Head of caudate nucleus (tissue), 42 donors: ENCODE measurements around the gene SSR4.

Experiments
- DNase-seq, 42 donors: peaks; one replicate each; pipeline versions ENCODE4 v3.0.0 to v3.0.0-alpha.2; 2020 to 2021; ENCODE audit warnings: mixed read lengths in 7 of 42
- intact Hi-C: fragments of 100-400 bp; cut with DNase I; formaldehyde crosslinking; loops from one replicate; pipeline ENCODE4 v1.15.0; 2022

Gene SSR4

DNA sequence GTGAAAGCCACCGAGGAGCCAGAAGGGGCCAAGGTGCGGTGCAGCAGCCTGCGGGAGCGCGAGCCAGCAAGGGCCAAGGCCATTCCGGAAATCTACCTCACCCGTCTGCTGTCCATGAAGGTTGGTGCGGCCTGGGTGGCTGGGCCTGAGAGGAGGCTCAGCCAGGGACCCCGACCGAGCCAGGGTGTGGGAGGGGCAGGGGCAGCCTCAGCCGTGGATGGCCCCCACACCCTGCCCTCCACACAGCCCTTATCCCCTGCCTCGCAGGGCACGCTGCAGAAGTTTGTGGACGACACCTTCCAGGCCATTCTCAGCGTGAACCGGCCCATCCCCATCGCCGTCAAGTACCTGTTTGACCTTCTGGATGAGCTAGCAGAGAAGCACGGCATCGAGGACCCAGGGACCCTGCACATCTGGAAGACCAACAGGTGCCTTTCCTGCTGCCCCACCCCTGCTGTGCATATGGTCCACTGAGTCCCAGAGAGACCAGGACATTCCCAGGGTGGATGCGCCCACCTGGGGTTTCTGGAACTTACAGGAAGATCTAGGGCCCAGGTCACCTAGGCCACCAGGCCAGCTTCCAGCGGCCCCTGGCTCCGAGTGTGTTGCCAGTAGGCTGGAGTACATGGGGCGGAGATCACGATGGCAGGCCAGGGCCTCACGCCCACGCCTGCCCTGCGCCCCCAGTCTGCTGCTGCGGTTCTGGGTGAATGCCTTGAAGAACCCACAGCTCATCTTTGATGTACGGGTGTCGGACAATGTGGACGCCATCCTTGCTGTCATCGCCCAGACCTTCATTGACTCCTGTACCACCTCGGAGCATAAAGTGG is 17.0 kb upstream of the SSR4 start:
- intact Hi-C loops = no loop called here
- peak in 5 of 42 donors; percentile 1 to 13 (median 5) for DNase-seq

- DNase-seq = peak in 1 of 42 donors; percentile 5
- intact Hi-C loops = no loop called here
These were observed 16.3 kb upstream of the SSR4 start for GRCh38 chrX:153778181-153778580.

DNA sequence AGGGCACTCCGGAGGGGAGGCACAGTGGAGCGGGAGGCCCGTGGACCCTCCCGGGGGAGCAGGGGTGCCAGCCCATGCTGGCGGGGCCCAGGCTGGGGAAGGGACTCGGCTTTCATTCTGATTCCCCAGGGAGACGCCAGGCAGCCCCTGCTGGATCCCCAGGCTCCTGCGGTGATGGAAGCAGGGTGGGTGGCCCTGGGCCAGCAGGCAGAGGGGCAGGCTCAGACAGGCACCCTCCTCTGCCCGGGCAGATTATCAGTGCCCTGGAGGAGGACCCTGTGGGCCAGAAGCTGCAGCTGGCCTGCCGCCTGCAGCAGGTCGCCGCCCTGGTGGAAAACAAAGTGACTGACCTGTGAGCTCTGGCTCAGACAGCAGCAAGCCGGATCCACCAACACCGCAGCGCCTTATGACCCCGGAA is 15.8 kb upstream of the SSR4 start:
- intact Hi-C loops = no loop called here
- no peak for DNase-seq

DNA sequence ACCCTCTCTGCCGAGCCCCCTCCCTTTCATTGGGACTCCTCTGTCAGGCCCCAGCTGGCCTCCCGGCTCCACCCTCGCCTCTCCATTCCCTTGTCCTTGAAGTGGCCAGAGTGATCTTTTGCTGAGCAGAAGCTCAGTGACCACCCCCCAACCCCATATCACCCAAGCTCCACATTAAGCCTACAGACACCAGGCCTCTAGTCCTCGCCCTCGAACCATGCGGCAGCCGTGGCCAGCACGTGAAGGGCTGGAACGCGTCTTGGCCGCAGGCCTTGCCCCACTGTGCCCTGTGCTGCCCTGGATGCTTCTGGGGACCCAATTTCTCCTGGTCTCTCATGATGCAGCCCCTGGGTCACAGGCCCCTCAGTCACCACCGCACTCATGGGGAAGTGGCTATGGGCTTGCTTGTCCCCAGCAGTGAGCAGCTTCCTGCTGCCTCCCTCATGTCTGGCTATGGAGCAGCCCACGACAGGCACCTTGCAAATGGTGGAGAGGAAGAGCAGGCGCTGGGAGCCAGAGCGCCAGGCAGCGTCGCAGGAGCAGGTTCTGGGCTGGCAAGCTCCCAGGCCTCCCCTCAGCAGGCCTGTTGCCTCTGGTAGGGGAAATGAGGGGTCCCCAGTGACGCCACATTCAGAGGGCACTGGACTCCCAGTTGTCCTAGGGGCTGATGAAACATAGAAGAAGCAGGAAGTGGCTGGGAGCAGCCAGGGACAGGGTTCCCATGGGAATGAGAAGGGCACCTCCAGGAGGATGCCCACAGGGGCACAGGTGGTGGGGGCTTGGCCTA is 14.4 kb upstream of the SSR4 start:
- DNase-seq = no peak
- intact Hi-C loops = no loop called here

DNA sequence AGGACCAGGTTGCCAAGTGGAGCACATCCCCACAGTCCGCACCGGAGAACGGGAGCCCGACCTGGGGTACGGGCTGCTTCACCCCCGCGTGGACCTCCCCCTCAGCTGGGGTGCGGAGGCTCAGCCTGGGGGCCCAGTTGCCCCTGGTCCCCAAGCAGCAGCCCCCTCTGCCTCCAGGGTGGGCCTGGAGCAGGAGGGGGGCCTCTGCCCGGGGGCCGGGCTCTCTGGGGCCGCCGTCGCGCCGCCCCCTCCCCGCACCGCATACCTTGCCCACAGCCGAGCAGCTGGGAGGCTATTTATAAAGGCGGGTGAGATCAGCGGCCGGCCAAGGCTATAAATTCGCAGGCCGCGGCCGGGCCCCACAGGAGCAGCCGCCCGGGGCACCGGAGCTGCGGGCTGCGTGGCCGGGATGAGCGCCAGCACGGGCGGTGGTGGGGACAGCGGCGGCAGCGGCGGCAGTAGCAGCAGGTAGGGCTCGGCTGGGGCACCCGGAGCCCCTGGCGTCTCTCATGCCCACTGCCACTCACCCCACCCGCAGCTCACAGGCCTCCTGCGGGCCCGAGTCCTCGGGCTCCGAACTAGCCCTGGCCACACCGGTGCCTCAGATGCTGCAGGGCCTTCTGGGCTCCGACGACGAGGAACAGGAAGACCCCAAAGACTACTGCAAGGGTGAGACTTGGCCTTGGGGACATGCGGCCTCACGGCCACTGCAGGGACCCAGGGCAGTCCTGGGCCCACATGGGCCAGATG is 13.6 kb upstream of the SSR4 start, which contains the start of gene SRPK3:
SRPK3 (plus strand) TSS at position 364 of the 750 bp plus-strand sequence; CDS start at position 410, 46 bp downstream.
- intact Hi-C loops = no loop called here
- DNase-seq = no peak

DNA sequence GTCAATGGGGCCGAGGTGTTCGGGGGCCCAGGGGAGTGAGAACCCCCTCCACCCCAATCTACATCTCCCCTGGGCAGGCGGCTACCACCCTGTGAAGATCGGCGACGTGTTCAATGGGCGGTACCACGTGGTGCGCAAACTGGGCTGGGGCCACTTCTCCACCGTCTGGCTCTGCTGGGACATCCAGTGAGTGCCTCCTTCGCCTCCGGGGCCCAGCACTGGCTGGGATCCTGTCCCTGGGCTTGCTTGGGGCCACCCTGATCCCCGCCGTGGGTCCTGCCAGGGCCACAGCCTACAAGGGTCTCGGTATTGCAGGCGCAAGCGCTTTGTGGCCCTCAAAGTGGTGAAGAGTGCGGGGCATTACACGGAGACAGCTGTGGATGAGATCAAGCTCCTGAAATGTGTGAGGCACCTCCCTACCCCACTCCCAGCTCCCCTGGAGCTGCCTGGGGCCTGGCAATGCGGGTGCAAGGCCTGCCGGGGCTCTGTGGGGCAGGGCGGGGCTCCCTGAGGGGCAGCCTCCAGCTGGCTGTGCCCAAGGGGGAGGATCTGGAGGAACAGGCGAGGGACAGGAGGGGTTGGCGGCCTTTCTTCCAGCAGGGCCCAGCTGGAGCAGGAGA is 12.9 kb upstream of the SSR4 start:
- peak in 12 of 42 donors; percentile 23 to 66 (median 40) for DNase-seq
- intact Hi-C loops = no loop called here

GRCh38 chrX:153782313-153782712 is 12.2 kb upstream of the SSR4 start:
- DNase-seq = peak in 15 of 42 donors; percentile 17 to 74 (median 49)
- intact Hi-C loops = no loop called here

DNA sequence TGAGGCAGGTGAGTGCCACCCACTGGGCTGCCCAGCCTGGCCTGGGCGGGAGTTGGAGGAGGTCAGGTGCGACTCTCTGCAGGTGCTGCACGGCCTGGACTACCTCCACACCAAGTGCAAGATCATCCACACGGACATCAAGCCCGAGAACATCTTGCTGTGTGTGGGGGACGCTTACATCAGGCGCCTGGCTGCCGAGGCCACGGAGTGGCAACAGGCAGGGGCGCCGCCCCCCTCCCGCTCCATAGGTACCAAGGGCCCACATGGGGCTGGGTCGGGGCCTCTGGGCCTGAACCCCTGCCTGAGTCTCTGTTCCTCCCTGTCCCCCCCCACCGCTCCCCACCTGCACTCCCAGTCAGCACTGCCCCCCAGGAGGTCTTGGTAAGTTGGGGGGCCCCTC is 11.6 kb upstream of the SSR4 start:
- intact Hi-C loops = no loop called here
- no peak for DNase-seq

GRCh38 chrX:153783378-153784013 is 11.0 kb upstream of the SSR4 start:
- DNase-seq = no peak
- intact Hi-C loops = no loop called here

- intact Hi-C loops = no loop called here
- DNase-seq = no peak
These were observed 10.0 kb upstream of the SSR4 start for GRCh38 chrX:153784325-153784967.

- intact Hi-C loops = no loop called here
- peak in 3 of 42 donors; percentile 25 to 51 (median 34) for DNase-seq
These were observed 7.8 kb upstream of the SSR4 start for GRCh38 chrX:153786669-153787068.

- intact Hi-C loops = no loop called here
- no peak for DNase-seq
These were observed 4.8 kb upstream of the SSR4 start for GRCh38 chrX:153789654-153790053.

GRCh38 chrX:153791104-153791852 is 3.2 kb upstream of the SSR4 start:
- intact Hi-C loops = no loop called here
- no peak for DNase-seq

- DNase-seq = no peak
- intact Hi-C loops = no loop called here
These were observed 2.1 kb upstream of the SSR4 start for GRCh38 chrX:153792368-153792767.

DNA sequence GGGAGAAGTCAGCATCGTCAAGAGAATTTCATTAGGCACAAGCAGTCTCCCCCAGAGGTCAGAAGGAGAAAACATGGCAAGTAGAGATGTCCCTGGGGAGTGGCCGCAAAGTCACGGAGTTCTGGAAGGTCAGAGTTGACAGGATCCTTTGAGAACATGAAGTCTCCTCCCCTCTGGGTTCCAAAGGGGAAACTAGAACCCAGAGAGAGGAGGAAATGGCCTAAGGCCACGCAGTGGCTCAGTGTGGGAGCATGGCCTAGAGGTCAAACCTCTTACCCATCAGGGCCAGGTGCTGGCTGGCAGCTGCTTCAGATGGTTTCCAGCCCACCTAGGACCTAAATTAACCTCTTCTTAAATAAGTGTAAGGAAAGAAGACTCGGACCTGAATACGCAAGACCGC is 1.2 kb upstream of the SSR4 start:
- no peak for DNase-seq
- intact Hi-C loops = no loop called here

- intact Hi-C loops = no loop called here
- DNase-seq = peak in 3 of 42 donors; percentile 7 to 34 (median 18)
These were observed 689 bp downstream of the SSR4 start for GRCh38 chrX:153794897-153795816.
